B cell (primary cell): Measurements from ENCODE around the gene PRTN3. TPM values are rescaled to one million over a fixed set of nuclear protein-coding genes. Genes with fewer than 3 reads are reported as not detected.
"Not testable (repeated sequence)": the region's sequence is repeated elsewhere in the genome, so short reads cannot be mapped to it uniquely, and the experiment has no call there.

ENCODE experiments used
- ATAC-seq: fragments of 200-7000 bp; cut with Tn5 transposase; one replicate; pipeline ENCODE4 v1.10.0; 2021; ENCODE audit warnings: low read depth, mild to moderate bottlenecking, moderate number of reproducible peaks, moderate library complexity
- CTCF ChIA-PET: fragments of 350-600 bp; sonication (Branson Sonifier 250); formaldehyde crosslinking; loops from one replicate; lab custom pipeline; 2021; ENCODE audit warnings: antibody characterized with exemption, inconsistent platforms; lab: Charles Lee
- POLR2A ChIA-PET: fragments of 350-600 bp; sonication (Branson Sonifier 250); formaldehyde crosslinking; loops from one replicate; lab custom pipeline; 2021; ENCODE audit warnings: antibody characterized with exemption; lab: Charles Lee
- DNase-seq: peaks from one replicate; pipeline ENCODE4 v3.0.0; 2013
- H2AFZ ChIP-seq: 2 replicates; pipeline ENCODE4 v1.6.1; 2012; ENCODE audit warnings: mild to moderate bottlenecking, low read depth, low read length; ENCODE audit not compliant: insufficient read depth, poor library complexity, severe bottlenecking
- H3K27ac ChIP-seq, 2 donors: 1 replicate in 1 of 2; 2 replicates in 1 of 2; pipeline ENCODE4 v1.5.1; 2012 to 2013; ENCODE audit warnings: low read length in 2 of 2, mild to moderate bottlenecking in 2 of 2, moderate library complexity in 1 of 2
- H3K27me3 ChIP-seq, 4 experiments: fragments of 200-600 bp in 1 of 4; sonication (generic) in 1 of 4; replicated peaks in 1 of 4; 1 replicate in 2 of 4; 2 replicates in 2 of 4; pipeline versions ENCODE4 v1.6.1 to v1.7.0; 2013 to 2016; ENCODE audit warnings: low read length in 3 of 4, mild to moderate bottlenecking in 2 of 4, mixed read lengths in 1 of 4, moderate library complexity in 1 of 4; ENCODE audit not compliant: insufficient read depth in 4 of 4, control insufficient read depth in 3 of 4; ENCODE audit errors: control extremely low read depth in 1 of 4
- H3K36me3 ChIP-seq, 2 experiments: replicated peaks in 1 of 2; 1 replicate in 1 of 2; 2 replicates in 1 of 2; pipeline versions ENCODE4 v1.6.1 to v1.7.1; 2013; ENCODE audit warnings: low read length in 1 of 2; ENCODE audit not compliant: insufficient read depth in 2 of 2, control insufficient read depth in 1 of 2; ENCODE audit errors: control extremely low read depth in 1 of 2, extremely low read depth in 1 of 2
- H3K4me1 ChIP-seq, 2 donors: fragments of 200-600 bp in 1 of 2; sonication (generic) in 1 of 2; 1 replicate in 1 of 2; 2 replicates in 1 of 2; pipeline versions ENCODE4 v1.5.1 to v1.6.1; 2013 to 2017; ENCODE audit warnings: low read length in 2 of 2; ENCODE audit not compliant: control insufficient read depth in 2 of 2, insufficient read depth in 2 of 2
- H3K4me2 ChIP-seq: replicated peaks from 2 replicates; pipeline ENCODE3; 2012; ENCODE audit warnings: mild to moderate bottlenecking, low read depth, low read length; ENCODE audit not compliant: poor library complexity, severe bottlenecking
- H3K4me3 ChIP-seq, 5 experiments: fragments of 200-600 bp in 1 of 5; sonication (generic) in 1 of 5; 1 replicate in 3 of 5; 2 replicates in 2 of 5; pipeline versions ENCODE4 v1.5.1 to v1.7.0; 2011 to 2016; ENCODE audit warnings: low read length in 4 of 5, mild to moderate bottlenecking in 4 of 5, low read depth in 2 of 5, control low read depth in 1 of 5, moderate library complexity in 1 of 5; ENCODE audit not compliant: insufficient read depth in 1 of 5; ENCODE audit errors: control extremely low read depth in 1 of 5, extremely low read depth in 1 of 5
- H3K79me2 ChIP-seq: fragments of 200-600 bp; sonication (generic); one replicate; pipeline ENCODE4 v1.6.0; 2016; ENCODE audit warnings: low read length; ENCODE audit not compliant: control insufficient read depth, insufficient read depth
- H3K9ac ChIP-seq: fragments of 200-600 bp; sonication (generic); 2 replicates; pipeline ENCODE4 v1.6.1; 2017; ENCODE audit warnings: mild to moderate bottlenecking, low read length, moderate library complexity
- H3K9me3 ChIP-seq, 3 donors: one replicate each; pipeline versions ENCODE4 v1.6.1 to v1.7.1; 2013; ENCODE audit warnings: low read length in 2 of 3; ENCODE audit not compliant: control insufficient read depth in 2 of 3, insufficient read depth in 1 of 3; ENCODE audit errors: control extremely low read depth in 1 of 3
- H4K20me1 ChIP-seq: 2 replicates; pipeline ENCODE4 v1.6.0; 2012; ENCODE audit warnings: mild to moderate bottlenecking, low read length; ENCODE audit not compliant: insufficient read depth, control insufficient read depth, poor library complexity, severe bottlenecking
- H3K27ac Mint-ChIP-seq: one replicate; pipeline ENCODE4 v1.8.0; 2021; ENCODE audit warnings: mixed read lengths
- H3K27me3 Mint-ChIP-seq: one replicate; pipeline ENCODE4 v1.8.0; 2021; ENCODE audit warnings: mixed read lengths
- H3K4me1 Mint-ChIP-seq: one replicate; pipeline ENCODE4 v1.8.0; 2021; ENCODE audit warnings: mixed read lengths
- H3K4me3 Mint-ChIP-seq: one replicate; pipeline ENCODE4 v1.8.0; 2021; ENCODE audit warnings: mixed read lengths
- H3K9me3 Mint-ChIP-seq: one replicate; pipeline ENCODE4 v1.8.0; 2022; ENCODE audit warnings: mixed read lengths; ENCODE audit not compliant: insufficient read depth
- CTCF ChIP-seq: fragments of 200-600 bp; IDR thresholded peaks from one replicate; pipeline ENCODE4 v1.8.0; 2022; ENCODE audit warnings: antibody characterized with exemption, mild to moderate bottlenecking
- EZH2 ChIP-seq: IDR thresholded peaks from 2 replicates; pipeline ENCODE4 v1.6.1; 2012; ENCODE audit warnings: borderline replicate concordance, low read depth, mild to moderate bottlenecking, moderate library complexity, low read length; ENCODE audit not compliant: insufficient read depth, poor library complexity, severe bottlenecking
- WGBS: methylation state at CpG from one replicate; pipeline ENCODE4 v1.1.5; 2013; ENCODE audit warnings: missing lambda C conversion rate; ENCODE audit not compliant: insufficient coverage; 5-methylcytosine and 5-hydroxymethylcytosine counted together
- intact Hi-C: fragments of 100-400 bp; cut with micrococcal nuclease; formaldehyde crosslinking; loops from one replicate; pipeline ENCODE4 v1.10.0; 2022
- polyA plus RNA-seq: library from polyadenylated mRNA; depleted of rRNA; stranded (reverse); fragments of >200 nt; gene quantifications from 2 replicates; pipeline ENCODE4 v1.2.3, GENCODE V29; 2012
- total RNA-seq, 2 donors: library from RNA; stranded (reverse); fragments of 120-200 nt in 1 of 2; gene quantifications; 1 replicate in 1 of 2; 2 replicates in 1 of 2; pipeline versions ENCODE4 v1.2.3 to v1.2.4, GENCODE V29; 2013 to 2022

Gene PRTN3
- total and polyA plus RNA-seq, 2 donors (not counting 1 experiment from before 2014, with no cell fraction given): not detected

DNA sequence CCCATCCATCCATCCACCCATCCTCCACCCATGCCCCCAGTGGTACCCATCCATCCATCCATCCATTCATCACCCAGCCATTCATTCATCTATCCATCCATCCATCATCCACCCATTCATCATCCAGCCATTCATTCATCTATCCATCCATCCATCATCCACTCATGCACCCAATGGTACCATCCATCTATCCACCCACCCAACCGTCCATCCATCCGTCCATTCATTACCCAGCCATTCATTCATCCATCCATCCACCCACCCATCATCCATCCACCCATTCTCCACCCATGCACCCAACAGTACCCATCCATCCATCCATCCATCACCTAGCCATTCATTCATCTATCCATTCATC is 24.3 kb upstream of the PRTN3 start:
- ChIA-PET POLR2A (no interaction called here), CTCF (no interaction called here)
- WGBS: 96% methylated on average over 2 of the region's 2 CpGs
- intact Hi-C loops: no loop called here
- Histone ChIP-seq H3K27ac (no peak overlapping the region), H3K9me3 (peaks cover 0 to 3% (median 0%) of the 10 kb centered on the region in 3 donors), H2AFZ (no peak overlapping the region), H3K4me1 (peaks cover 0 to 3% of the 10 kb centered on the region in 2 donors), H4K20me1 (peaks cover 12% of the 10 kb centered on the region), H3K27me3 (no peaks in the 10 kb centered on the region), H3K4me2 (no peak overlapping the region), H3K9ac (no peak overlapping the region), H3K4me3 (no peak overlapping the region), H3K36me3 (peaks cover 0 to 12% of the 10 kb centered on the region in 2 experiments), H3K79me2 (peaks cover 4% of the 10 kb centered on the region)
- H3K4me3 Mint-ChIP-seq: no peak overlapping the region
- H3K27me3 Mint-ChIP-seq: no peaks in the 10 kb centered on the region
- no peak for DNase-seq
- no peaks in the 10 kb centered on the region for H3K9me3 Mint-ChIP-seq
- no peak overlapping the region for H3K27ac Mint-ChIP-seq
- ATAC-seq: no peak
- no peaks in the 10 kb centered on the region for H3K4me1 Mint-ChIP-seq
- TF ChIP-seq EZH2 (no peak), CTCF (no peak)

DNA sequence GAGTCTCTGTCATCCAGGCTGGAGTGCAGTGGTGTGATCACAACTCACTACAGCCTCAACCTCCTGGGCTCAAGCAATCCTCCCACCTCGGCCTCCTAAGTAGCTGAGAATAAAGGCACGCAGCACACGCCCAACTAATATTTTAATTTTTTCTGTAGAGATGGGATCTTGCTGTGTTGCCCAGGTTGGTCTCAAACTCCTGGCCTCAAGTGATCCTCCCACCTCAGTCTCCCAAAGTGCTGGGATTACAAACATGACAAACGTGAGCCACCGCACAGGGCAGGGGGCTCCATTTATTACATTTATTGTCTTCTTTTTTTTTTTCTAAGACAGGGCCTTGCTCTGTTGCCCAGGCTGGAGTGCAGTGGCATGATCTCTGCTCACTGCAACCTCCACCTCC is 20.6 kb upstream of the PRTN3 start:
- WGBS: 100% methylated on average over 2 of the region's 5 CpGs
- ATAC-seq, H3K4me3 Mint-ChIP-seq, H3K36me3 ChIP-seq, H3K4me1 Mint-ChIP-seq, H3K9me3 Mint-ChIP-seq, POLR2A ChIA-PET, H3K9me3 ChIP-seq, H3K4me3 ChIP-seq, H2AFZ ChIP-seq, H3K27ac ChIP-seq, CTCF ChIA-PET, H3K4me2 ChIP-seq, H4K20me1 ChIP-seq, H3K4me1 ChIP-seq, intact Hi-C loops, H3K9ac ChIP-seq, H3K27ac Mint-ChIP-seq, H3K79me2 ChIP-seq, DNase-seq, H3K27me3 Mint-ChIP-seq: not testable (repeated sequence)
- H3K27me3 ChIP-seq: peaks cover 0 to 16% (median 6%) of the 10 kb centered on the region in 4 experiments
